Ovary (tissue), 9 donors: ENCODE data around the gene BTN1A1. TPM values are rescaled to one million over a fixed set of nuclear protein-coding genes. Genes with fewer than 3 reads are reported as not detected.

Experiments
- DNase-seq, 5 donors: peaks; one replicate each; pipeline ENCODE4 v3.0.0-alpha.2; 2019 to 2020
- H3K27ac ChIP-seq, 2 donors: fragments of 200-600 bp; one replicate each; pipeline versions ENCODE4 v1.5.1 to v1.8.0; 2019 to 2022
- H3K27me3 ChIP-seq: fragments of 200-600 bp; one replicate; pipeline ENCODE4 v1.8.0; 2022
- H3K36me3 ChIP-seq: fragments of 200-600 bp; sonication (generic); one replicate; pipeline ENCODE4 v1.5.1; 2019
- H3K4me1 ChIP-seq: one replicate; pipeline ENCODE4 v1.8.1; 2013; ENCODE audit warnings: mild to moderate bottlenecking, moderate library complexity; ENCODE audit not compliant: insufficient read depth
- H3K4me3 ChIP-seq: fragments of 200-600 bp; sonication (generic); one replicate; pipeline ENCODE4 v1.5.1; 2017
- H3K9me3 ChIP-seq, 2 donors: fragments of 200-600 bp in 1 of 2; sonication (generic) in 1 of 2; one replicate each; pipeline versions ENCODE4 v1.5.1 to v1.8.1; 2013 to 2019; ENCODE audit warnings: mild to moderate bottlenecking in 1 of 2, moderate library complexity in 1 of 2
- CTCF ChIP-seq, 3 donors: fragments of 450-650 bp in 2 of 3; fragments of 200-600 bp in 1 of 3; IDR thresholded peaks; one replicate each; pipeline versions ENCODE4 v1.5.1 to v1.8.0; 2016 to 2022; ENCODE audit warnings: antibody characterized with exemption in 3 of 3, mild to moderate bottlenecking in 1 of 3
- EP300 ChIP-seq: sonication (generic); formaldehyde crosslinking; IDR thresholded peaks from one replicate; pipeline ENCODE4 v1.6.1; 2017; ENCODE audit warnings: antibody characterized with exemption
- POLR2A ChIP-seq: fragments of 450-650 bp; IDR thresholded peaks from one replicate; pipeline ENCODE4 v1.6.1; 2017; ENCODE audit warnings: antibody characterized with exemption, mild to moderate bottlenecking, moderate library complexity
- WGBS, 3 donors: extraction: QIAGEN DNeasy Blood & Tissue Kit in 1 of 3; methylation state at CpG; one replicate each; pipeline versions ENCODE4 v1.1.5 to v1.1.7; 2013 to 2017; 5-methylcytosine and 5-hydroxymethylcytosine counted together
- intact Hi-C, 4 donors: fragments of 100-400 bp; cut with DNase I; formaldehyde crosslinking; loops; one replicate each; pipeline versions ENCODE4 v1.11.0 to v1.15.1; 2022 to 2023
- polyA plus RNA-seq, 2 donors: library from polyadenylated mRNA; stranded (reverse); fragments of 200-250 nt in 1 of 2; fragments of 350-450 nt in 1 of 2; fragmentation: Illumina TruSeq in 1 of 2; extraction: RNeasy Lipid Tissue Mini Kit (QIAGEN cat#74804) in 1 of 2; gene quantifications; one replicate each; pipeline ENCODE4 v1.2.3, GENCODE V29; 2013 to 2014
- total RNA-seq, 7 donors: library from RNA; depleted of rRNA in 2 of 7; stranded (reverse); fragments of >200 nt in 2 of 7; fragmentation: NEBNext Ultra II Directional in 3 of 7; extraction: Animal tissue kit (Norgen Biotek cat#: 25700) in 3 of 7; gene quantifications; one replicate each; pipeline versions ENCODE4 v1.1.0 to v1.2.4, GENCODE V29; 2016 to 2023
- donor health status: DM: no; HTN: no; CAD: no; lungs with moderate emphysema.
- donor health status: DM: no; HTN: no; CAD: no.
- donor health status: Bipolar disorder and iron deficiency.
- donor health status: DM: yes; HTN: yes; CAD: no.
- donor health status: DM: no; HTN: no; CAD: no.
- donor health status: DM: yes; HTN: yes; CAD: no.

The BTN1A1 gene
- total and polyA plus RNA-seq, 9 donors = 0.02 to 0.05 TPM; not detected in 7

- Histone ChIP-seq H3K4me3 (no peak overlapping the region), H3K27me3 (no peaks in the 10 kb centered on the region), H3K36me3 (no peaks in the 10 kb centered on the region), H3K9me3 (no peaks in the 10 kb centered on the region), H3K4me1 (no peaks in the 10 kb centered on the region), H3K27ac (no peak overlapping the region)
- intact Hi-C loops = no loop called here
- TF ChIP-seq EP300 = no peak
- no peak for TF ChIP-seq POLR2A
- TF ChIP-seq CTCF (IDR thresholded peaks at IDR 0.05) = no peak
- WGBS, 3 donors = 84 to 95% (median 88%) methylated on average over 6 of the region's 6 CpGs
- DNase-seq = no peak
These were observed 14.9 kb upstream of the BTN1A1 start for GRCh38 chr6:26485112-26485780.

- intact Hi-C loops = no loop called here
- H3K27ac ChIP-seq = no peak overlapping the region
- 81 to 91% (median 84%) methylated on average over 5 of the region's 5 CpGs for WGBS, 3 donors
- no peaks in the 10 kb centered on the region for H3K4me1 ChIP-seq
- no peak overlapping the region for H3K4me3 ChIP-seq
- no peak for DNase-seq
- H3K36me3 ChIP-seq = no peaks in the 10 kb centered on the region
- no peaks in the 10 kb centered on the region for H3K9me3 ChIP-seq
- H3K27me3 ChIP-seq = no peaks in the 10 kb centered on the region
- TF ChIP-seq CTCF (IDR thresholded peaks at IDR 0.05) = no peak
- TF ChIP-seq POLR2A = no peak
- TF ChIP-seq EP300 = no peak
These were observed 13.7 kb upstream of the BTN1A1 start for GRCh38 chr6:26486358-26486757.

GRCh38 chr6:26487466-26487865 is 12.6 kb upstream of the BTN1A1 start:
- no peak for DNase-seq
- intact Hi-C loops = no loop called here
- H3K9me3 ChIP-seq = no peaks in the 10 kb centered on the region
- no peak overlapping the region for H3K4me3 ChIP-seq
- H3K27ac ChIP-seq = no peak overlapping the region
- TF ChIP-seq EP300 (no peak), CTCF (IDR thresholded peaks at IDR 0.05) (no peak), POLR2A (no peak)
- no peaks in the 10 kb centered on the region for H3K4me1 ChIP-seq
- no peaks in the 10 kb centered on the region for H3K36me3 ChIP-seq
- no peaks in the 10 kb centered on the region for H3K27me3 ChIP-seq
- WGBS, 3 donors = 96 to 100% (median 97%) methylated on average over 1 of the region's 1 CpG

- TF ChIP-seq EP300 (no peak), POLR2A (no peak), CTCF (IDR thresholded peaks at IDR 0.05) (no peak)
- Histone ChIP-seq H3K4me3 (no peak overlapping the region), H3K36me3 (no peaks in the 10 kb centered on the region), H3K27ac (no peak overlapping the region), H3K27me3 (no peaks in the 10 kb centered on the region), H3K9me3 (no peaks in the 10 kb centered on the region), H3K4me1 (no peaks in the 10 kb centered on the region)
- intact Hi-C loops = no loop called here
- no peak for DNase-seq
- WGBS, 3 donors = 84 to 90% (median 89%) methylated on average over 8 of the region's 8 CpGs
These were observed 9.8 kb upstream of the BTN1A1 start for GRCh38 chr6:26489996-26490964.
